Measurements from ENCODE around the gene SZT2. TPM values are rescaled to one million over a fixed set of nuclear protein-coding genes. Genes with fewer than 3 reads are reported as not detected.

Gene SZT2
- total RNA-seq (100 to 1,000 TPM in 4 of 5 experiments, 10 to 100 TPM in 1; 80.5 to 153 (median 131) TPM), polyA plus RNA-seq (1 to 10 TPM; 4.4 to 8.9 TPM), total RNA-seq (256 reads per million, percentile 95 among the genes with 10 or more reads in this experiment)

- POLR2A ChIA-PET: interaction anchor here (1.0 to 3.8 kb wide), 10 partner anchors 12 to 218 kb away, joined by 3 to 23 read pairs (median 4); partner anchors contain the start of genes CDC20, CFAP57, EBNA1BP2 and ELOVL1
- Mint-ChIP-seq H3K4me3 (peak within 1 kb of the TSS; percentile 95 to 100 (median 100)), H3K27me3 (no peaks in the 10 kb centered on the region), H3K27ac (peak within 1 kb of the TSS; percentile 95 to 100 (median 99)), H3K9me3 (no peaks in the 10 kb centered on the region), H3K4me1 (peaks cover 42 to 69% (median 56%) of the 10 kb centered on the region in 7 donors), H3K36me3 (peaks cover 10 to 21% (median 15%) of the 10 kb centered on the region in 5 donors)
- Histone ChIP-seq H3K36me3 (ENCODE audit: control insufficient read depth in 2 of 3, insufficient read depth in 3 of 3, low read length in 3 of 3) (peaks cover 13 to 40% (median 16%) of the 10 kb centered on the region in 3 experiments), H3K4me3 (ENCODE audit: low read length) (peak within 1 kb of the TSS; percentile 96), H3K27me3 (ENCODE audit: control insufficient read depth in 2 of 2, insufficient read depth in 2 of 2, low read length in 2 of 2) (no peaks in the 10 kb centered on the region), H3K4me1 (ENCODE audit: control insufficient read depth in 2 of 2, insufficient read depth in 2 of 2, low read length in 2 of 2) (peaks cover 20 to 21% of the 10 kb centered on the region in 2 donors), H3K9me3 (ENCODE audit: control insufficient read depth in 2 of 3, low read length in 3 of 3) (no peaks in the 10 kb centered on the region), H3K27ac (ENCODE audit: low read depth, low read length) (peak within 1 kb of the TSS; percentile 93)
- CTCF ChIA-PET: interaction anchor here (1.0 to 1.9 kb wide), 4 partner anchors 11 to 163 kb away, joined by 3 to 6 read pairs (median 4); partner anchors contain the start of gene ELOVL1
- ATAC-seq (peak; percentile 98), DNase-seq (peak; percentile 75 to 91 (median 88))
- intact Hi-C loops (cut with micrococcal nuclease): loop anchor here (1.0 to 10.0 kb wide), 5 partner anchors 21 to 265 kb away; partner anchors contain the start of genes CDC20 (in 2 of the 2), ELOVL1 (in 2 of the 2), KDM4A (in 2 of the 2) and CFAP57 (in 1 of the 2)
Observed at GRCh38 chr1:43389326-43390313, at the start of gene SZT2, which contains the start of gene MED8. SZT2 (plus strand) TSS chr1:43389899; CDS start chr1:43389969, 70 bp downstream. MED8 (minus strand) TSS chr1:43389800; CDS start chr1:43389764, 36 bp downstream.

GRCh38 chr1:43340559-43340958 lies 49.1 kb upstream of the SZT2 start:
- CTCF ChIA-PET: no interaction called here
- POLR2A ChIA-PET: no interaction called here
- H3K36me3 ChIP-seq (ENCODE audit: control insufficient read depth in 2 of 3, insufficient read depth in 3 of 3, low read length in 3 of 3): no peaks in the 10 kb centered on the region
- Mint-ChIP-seq H3K27me3 (peaks cover 0 to 5% (median 0%) of the 10 kb centered on the region in 5 donors), H3K27ac (no peak overlapping the region), H3K4me1 (peaks cover 0 to 3% (median 0%) of the 10 kb centered on the region in 7 donors), H3K36me3 (no peaks in the 10 kb centered on the region), H3K4me3 (no peak overlapping the region), H3K9me3 (no peaks in the 10 kb centered on the region)
- no peaks in the 10 kb centered on the region for H3K4me1 ChIP-seq (ENCODE audit: control insufficient read depth in 2 of 2, insufficient read depth in 2 of 2, low read length in 2 of 2)
- no peaks in the 10 kb centered on the region for H3K9me3 ChIP-seq (ENCODE audit: control insufficient read depth in 2 of 3, low read length in 3 of 3)
- no peak overlapping the region for H3K27ac ChIP-seq (ENCODE audit: low read depth, low read length)
- ATAC-seq (no peak), DNase-seq (no peak)
- intact Hi-C loops (cut with micrococcal nuclease): no loop called here
- no peak overlapping the region for H3K4me3 ChIP-seq (ENCODE audit: low read length)
- H3K27me3 ChIP-seq (ENCODE audit: control insufficient read depth in 2 of 2, insufficient read depth in 2 of 2, low read length in 2 of 2): no peaks in the 10 kb centered on the region

DNA sequence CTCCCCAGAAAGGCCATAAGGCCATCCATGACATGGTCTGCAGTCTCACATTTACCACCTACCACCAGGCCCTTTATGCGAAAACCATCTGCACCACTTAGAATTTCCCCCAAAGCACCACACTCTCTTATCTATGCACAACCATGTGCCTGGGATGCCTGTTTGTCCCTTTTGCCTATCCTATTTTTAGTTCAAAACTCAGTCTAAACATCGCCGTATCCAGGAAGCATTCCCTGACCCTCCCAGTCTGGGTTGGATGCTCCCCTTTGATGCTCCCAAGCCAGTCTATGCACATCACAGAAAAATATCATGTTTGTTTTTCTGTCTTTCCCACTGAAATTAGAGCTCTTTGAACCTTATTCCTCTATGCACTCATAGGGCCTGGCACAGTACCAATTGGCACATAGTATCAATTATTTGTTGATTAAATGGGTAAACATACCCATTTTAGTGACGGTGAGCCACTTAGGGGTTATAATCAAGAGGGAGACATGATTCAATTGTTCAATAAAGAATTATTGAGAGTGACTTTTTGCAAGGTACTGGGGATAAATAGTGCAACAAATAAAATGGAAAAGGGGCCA lies 45.3 kb upstream of the SZT2 start:
- Mint-ChIP-seq H3K36me3 (no peaks in the 10 kb centered on the region), H3K4me3 (no peak overlapping the region), H3K4me1 (peaks cover under 1 to 3% (median 3%) of the 10 kb centered on the region in 7 donors), H3K27ac (peak overlapping the region in 1 of 9 donors; percentile 2), H3K27me3 (peaks cover 0 to 5% (median 0%) of the 10 kb centered on the region in 5 donors), H3K9me3 (no peaks in the 10 kb centered on the region)
- no peaks in the 10 kb centered on the region for H3K27me3 ChIP-seq (ENCODE audit: control insufficient read depth in 2 of 2, insufficient read depth in 2 of 2, low read length in 2 of 2)
- H3K4me3 ChIP-seq (ENCODE audit: low read length): no peak overlapping the region
- intact Hi-C loops (cut with micrococcal nuclease): no loop called here
- CTCF ChIA-PET: no interaction called here
- H3K36me3 ChIP-seq (ENCODE audit: control insufficient read depth in 2 of 3, insufficient read depth in 3 of 3, low read length in 3 of 3): no peaks in the 10 kb centered on the region
- H3K27ac ChIP-seq (ENCODE audit: low read depth, low read length): no peak overlapping the region
- ATAC-seq: no peak
- no peak for DNase-seq
- POLR2A ChIA-PET: no interaction called here
- H3K9me3 ChIP-seq (ENCODE audit: control insufficient read depth in 2 of 3, low read length in 3 of 3): no peaks in the 10 kb centered on the region
- H3K4me1 ChIP-seq (ENCODE audit: control insufficient read depth in 2 of 2, insufficient read depth in 2 of 2, low read length in 2 of 2): no peaks in the 10 kb centered on the region

- CTCF ChIA-PET: no interaction called here
- intact Hi-C loops (cut with micrococcal nuclease): no loop called here
Observed at GRCh38 chr1:43345120-43345519, 44.6 kb upstream of the SZT2 start.

DNA sequence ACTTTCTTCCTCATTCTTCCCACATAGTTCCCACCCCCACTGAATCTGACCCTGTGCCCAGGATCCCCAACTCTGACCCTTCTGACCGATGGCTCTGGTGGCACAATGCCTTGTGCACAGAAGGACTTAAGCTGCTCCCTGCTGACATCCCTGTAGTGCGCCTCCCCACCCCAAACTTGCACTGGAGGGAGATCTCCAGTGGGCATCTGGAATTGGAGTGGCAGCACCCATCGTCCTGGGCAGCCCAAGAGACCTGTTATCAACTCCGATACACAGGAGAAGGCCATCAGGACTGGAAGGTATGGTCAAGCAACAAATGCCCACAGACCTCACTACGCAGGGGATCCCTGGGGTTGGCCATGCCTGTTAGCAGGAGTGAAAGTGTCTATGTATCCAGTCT lies 43.1 kb upstream of the SZT2 start:
- ATAC-seq (no peak), DNase-seq (no peak)
- ChIA-PET POLR2A (no interaction called here), CTCF (no interaction called here)
- H3K9me3 Mint-ChIP-seq: no peaks in the 10 kb centered on the region
- no peaks in the 10 kb centered on the region for H3K27me3 ChIP-seq (ENCODE audit: control insufficient read depth in 2 of 2, insufficient read depth in 2 of 2, low read length in 2 of 2)
- H3K4me3 ChIP-seq (ENCODE audit: low read length): no peak overlapping the region
- H3K4me1 Mint-ChIP-seq: peaks cover 5 to 11% (median 8%) of the 10 kb centered on the region in 7 donors
- H3K4me1 ChIP-seq (ENCODE audit: control insufficient read depth in 2 of 2, insufficient read depth in 2 of 2, low read length in 2 of 2): peaks cover 0 to 4% of the 10 kb centered on the region in 2 donors
- H3K4me3 Mint-ChIP-seq: no peak overlapping the region
- H3K27ac Mint-ChIP-seq: no peak overlapping the region
- no peaks in the 10 kb centered on the region for H3K9me3 ChIP-seq (ENCODE audit: control insufficient read depth in 2 of 3, low read length in 3 of 3)
- no peak overlapping the region for H3K27ac ChIP-seq (ENCODE audit: low read depth, low read length)
- H3K27me3 Mint-ChIP-seq: no peaks in the 10 kb centered on the region
- H3K36me3 ChIP-seq (ENCODE audit: control insufficient read depth in 2 of 3, insufficient read depth in 3 of 3, low read length in 3 of 3): no peaks in the 10 kb centered on the region
- intact Hi-C loops (cut with micrococcal nuclease): no loop called here
- no peaks in the 10 kb centered on the region for H3K36me3 Mint-ChIP-seq

More at GRCh38 chr1:43345120-43345519, 44.6 kb upstream of the SZT2 start:
- no peaks in the 10 kb centered on the region for H3K36me3 Mint-ChIP-seq
- H3K9me3 ChIP-seq (ENCODE audit: control insufficient read depth in 2 of 3, low read length in 3 of 3): no peaks in the 10 kb centered on the region
- POLR2A ChIA-PET: interaction anchor here (0.6 kb wide), 1 partner anchor 108 kb away, joined by 4 read pairs; no protein-coding TSS in a partner anchor
- no peak overlapping the region for H3K4me3 Mint-ChIP-seq
- peaks cover 0 to 4% of the 10 kb centered on the region in 2 donors for H3K4me1 ChIP-seq (ENCODE audit: control insufficient read depth in 2 of 2, insufficient read depth in 2 of 2, low read length in 2 of 2)
- no peaks in the 10 kb centered on the region for H3K36me3 ChIP-seq (ENCODE audit: control insufficient read depth in 2 of 3, insufficient read depth in 3 of 3, low read length in 3 of 3)
- no peak overlapping the region for H3K4me3 ChIP-seq (ENCODE audit: low read length)
- H3K27me3 Mint-ChIP-seq: peaks cover 0 to 5% (median 0%) of the 10 kb centered on the region in 5 donors
- DNase-seq (no peak), ATAC-seq (no peak)
- no peaks in the 10 kb centered on the region for H3K9me3 Mint-ChIP-seq
- no peak overlapping the region for H3K27ac ChIP-seq (ENCODE audit: low read depth, low read length)
- no peak overlapping the region for H3K27ac Mint-ChIP-seq
- H3K4me1 Mint-ChIP-seq: peaks cover 5 to 11% (median 8%) of the 10 kb centered on the region in 7 donors
- H3K27me3 ChIP-seq (ENCODE audit: control insufficient read depth in 2 of 2, insufficient read depth in 2 of 2, low read length in 2 of 2): no peaks in the 10 kb centered on the region

DNA sequence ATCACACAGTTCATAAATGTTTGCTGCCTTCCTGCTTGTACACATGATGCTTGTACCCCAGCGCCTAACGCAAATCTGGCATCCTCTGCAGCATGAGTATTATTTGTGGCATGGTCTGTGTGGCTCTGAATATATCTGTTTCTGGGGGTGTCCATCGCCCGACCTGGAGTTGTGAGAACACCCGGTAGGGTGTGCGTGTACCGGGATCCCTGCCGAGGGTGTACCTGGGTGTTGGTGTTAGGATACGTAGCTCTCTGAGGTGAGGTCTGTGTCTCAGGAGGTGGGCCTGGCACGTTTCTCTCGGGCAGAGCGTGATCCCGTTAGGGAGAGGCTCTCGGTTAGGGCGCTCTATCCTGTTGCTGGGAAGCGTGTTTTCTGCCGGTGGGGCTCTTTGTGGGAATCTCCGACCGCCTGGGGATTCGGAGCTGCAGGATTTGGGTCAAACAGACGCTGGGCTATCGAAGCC lies 41.3 kb upstream of the SZT2 start:
- no peaks in the 10 kb centered on the region for H3K9me3 Mint-ChIP-seq
- H3K36me3 Mint-ChIP-seq: no peaks in the 10 kb centered on the region
- peaks cover 8 to 11% (median 9%) of the 10 kb centered on the region in 7 donors for H3K4me1 Mint-ChIP-seq
- no peak for DNase-seq
- peak overlapping the region in 6 of 10 donors; percentile 27 to 80 (median 61) for H3K4me3 Mint-ChIP-seq
- ChIA-PET CTCF (no interaction called here), POLR2A (interaction anchor here (0.9 to 1.3 kb wide), 2 partner anchors 10 to 42 kb away, joined by 4 read pairs; partner anchors contain the start of gene CDC20)
- peak overlapping the region; percentile 27 for H3K4me3 ChIP-seq (ENCODE audit: low read length)
- H3K27ac ChIP-seq (ENCODE audit: low read depth, low read length): peak overlapping the region; percentile 79
- no peaks in the 10 kb centered on the region for H3K27me3 ChIP-seq (ENCODE audit: control insufficient read depth in 2 of 2, insufficient read depth in 2 of 2, low read length in 2 of 2)
- no peaks in the 10 kb centered on the region for H3K36me3 ChIP-seq (ENCODE audit: control insufficient read depth in 2 of 3, insufficient read depth in 3 of 3, low read length in 3 of 3)
- H3K27me3 Mint-ChIP-seq: no peaks in the 10 kb centered on the region
- no peak for ATAC-seq
- no peaks in the 10 kb centered on the region for H3K9me3 ChIP-seq (ENCODE audit: control insufficient read depth in 2 of 3, low read length in 3 of 3)
- peaks cover 0 to 4% of the 10 kb centered on the region in 2 donors for H3K4me1 ChIP-seq (ENCODE audit: control insufficient read depth in 2 of 2, insufficient read depth in 2 of 2, low read length in 2 of 2)
- H3K27ac Mint-ChIP-seq: peak overlapping the region in 5 of 9 donors; percentile 23 to 85 (median 33)
- intact Hi-C loops (cut with micrococcal nuclease): no loop called here
